Spleen (tissue), 11 donors: ENCODE data around the gene NFASC. TPM values are rescaled to one million over a fixed set of nuclear protein-coding genes. Genes with fewer than 3 reads are reported as not detected.

Experiments used
- DNase-seq: peaks from one replicate; pipeline ENCODE4 v3.0.0-alpha.2; 2020
- H3K27ac ChIP-seq, 8 donors: fragments of 200-600 bp; sonication (generic) in 7 of 8; 1 replicate in 4 of 8; 2 replicates in 4 of 8; pipeline versions ENCODE4 v1.5.0 to v1.8.0; 2016 to 2021; ENCODE audit warnings: inconsistent platforms in 4 of 8, mild to moderate bottlenecking in 4 of 8, moderate library complexity in 1 of 8
- H3K27me3 ChIP-seq, 7 donors: fragments of 200-600 bp; sonication (generic) in 6 of 7; replicated peaks in 1 of 7; 1 replicate in 4 of 7; 2 replicates in 3 of 7; pipeline versions ENCODE4 v1.5.0 to v1.8.0; 2016 to 2021; ENCODE audit warnings: inconsistent platforms in 3 of 7, mild to moderate bottlenecking in 1 of 7
- H3K36me3 ChIP-seq, 6 donors: fragments of 200-600 bp; sonication (generic) in 5 of 6; 1 replicate in 4 of 6; 2 replicates in 2 of 6; pipeline versions ENCODE4 v1.5.0 to v1.8.0; 2016 to 2021; ENCODE audit warnings: inconsistent platforms in 2 of 6
- H3K4me1 ChIP-seq, 6 donors: fragments of 200-600 bp; sonication (generic) in 5 of 6; 1 replicate in 3 of 6; 2 replicates in 3 of 6; pipeline versions ENCODE4 v1.5.0 to v1.8.0; 2016 to 2021; ENCODE audit warnings: inconsistent platforms in 3 of 6
- H3K4me3 ChIP-seq, 8 donors: fragments of 200-600 bp; sonication (generic) in 7 of 8; 1 replicate in 4 of 8; 2 replicates in 4 of 8; pipeline versions ENCODE4 v1.5.0 to v1.8.0; 2016 to 2021; ENCODE audit warnings: inconsistent platforms in 4 of 8, mild to moderate bottlenecking in 4 of 8, moderate library complexity in 2 of 8
- H3K9me3 ChIP-seq, 8 donors: fragments of 200-600 bp; sonication (generic) in 7 of 8; 1 replicate in 4 of 8; 2 replicates in 4 of 8; pipeline versions ENCODE4 v1.5.0 to v1.8.0; 2016 to 2021; ENCODE audit warnings: inconsistent platforms in 4 of 8
- POLR2A ChIP-seq, 3 donors: fragments of 450-650 bp; IDR thresholded peaks; one replicate each; pipeline ENCODE4 v1.5.1; 2017; ENCODE audit warnings: antibody characterized with exemption in 3 of 3, mild to moderate bottlenecking in 1 of 3
- POLR2AphosphoS5 ChIP-seq, 3 donors: sonication (generic); formaldehyde crosslinking; IDR thresholded peaks; one replicate each; pipeline ENCODE4 v1.5.1; 2017; ENCODE audit warnings: antibody characterized with exemption in 3 of 3
- WGBS, 5 donors: extraction: QIAGEN DNeasy Blood & Tissue Kit in 3 of 5; methylation state at CpG; one replicate each; pipeline versions ENCODE4 v1.1.5 to v1.1.7; 2013 to 2018; 5-methylcytosine and 5-hydroxymethylcytosine counted together
- intact Hi-C: fragments of 100-400 bp; cut with DNase I; formaldehyde crosslinking; loops from one replicate; pipeline ENCODE4 v1.15.0; 2023; ENCODE audit warnings: low total_unique reads
- polyA plus RNA-seq, 3 donors: library from polyadenylated mRNA; stranded (reverse); fragments of 200-250 nt; gene quantifications; one replicate each; pipeline ENCODE4 v1.2.1, GENCODE V29; 2013
- total RNA-seq, 7 donors: library from RNA; depleted of rRNA in 3 of 7; stranded (reverse); fragments of >200 nt in 3 of 7; fragmentation: NEBNext Ultra II Directional in 4 of 7; extraction: Animal tissue kit (Norgen Biotek cat#: 25700) in 4 of 7; gene quantifications; one replicate each; pipeline versions ENCODE4 v1.1.0 to v1.2.1, GENCODE V29; 2016 to 2021
- TF ChIP-seq, protein P1 (sequence below), 11 experiments: fragments of 200-600 bp in 7 of 11; fragments of 450-650 bp in 4 of 11; sonication (generic) in 4 of 11; IDR thresholded peaks in 8 of 11; conservative IDR thresholded peaks in 3 of 11; 1 replicate in 7 of 11; 2 replicates in 4 of 11; pipeline versions ENCODE4 v1.4.0 to v1.8.0; 2016 to 2021; ENCODE audit warnings: antibody characterized with exemption in 11 of 11, inconsistent platforms in 4 of 11, mild to moderate bottlenecking in 1 of 11
- donor health status: healthy with polysubstance abuse.
- donor health status: DM: no; HTN: no; CAD: no; lungs with moderate emphysema.
- donor health status: DM: no; HTN: no; CAD: no.
- donor health status: Bipolar disorder and iron deficiency.
- donor health status: healthy.
- donor health status: DM: no; HTN: no; CAD: no.
- donor health status: DM: yes; HTN: yes; CAD: no.

The NFASC gene
- total and polyA plus RNA-seq, 10 donors = 2.8 to 60.3 (median 23.1) TPM

DNA sequence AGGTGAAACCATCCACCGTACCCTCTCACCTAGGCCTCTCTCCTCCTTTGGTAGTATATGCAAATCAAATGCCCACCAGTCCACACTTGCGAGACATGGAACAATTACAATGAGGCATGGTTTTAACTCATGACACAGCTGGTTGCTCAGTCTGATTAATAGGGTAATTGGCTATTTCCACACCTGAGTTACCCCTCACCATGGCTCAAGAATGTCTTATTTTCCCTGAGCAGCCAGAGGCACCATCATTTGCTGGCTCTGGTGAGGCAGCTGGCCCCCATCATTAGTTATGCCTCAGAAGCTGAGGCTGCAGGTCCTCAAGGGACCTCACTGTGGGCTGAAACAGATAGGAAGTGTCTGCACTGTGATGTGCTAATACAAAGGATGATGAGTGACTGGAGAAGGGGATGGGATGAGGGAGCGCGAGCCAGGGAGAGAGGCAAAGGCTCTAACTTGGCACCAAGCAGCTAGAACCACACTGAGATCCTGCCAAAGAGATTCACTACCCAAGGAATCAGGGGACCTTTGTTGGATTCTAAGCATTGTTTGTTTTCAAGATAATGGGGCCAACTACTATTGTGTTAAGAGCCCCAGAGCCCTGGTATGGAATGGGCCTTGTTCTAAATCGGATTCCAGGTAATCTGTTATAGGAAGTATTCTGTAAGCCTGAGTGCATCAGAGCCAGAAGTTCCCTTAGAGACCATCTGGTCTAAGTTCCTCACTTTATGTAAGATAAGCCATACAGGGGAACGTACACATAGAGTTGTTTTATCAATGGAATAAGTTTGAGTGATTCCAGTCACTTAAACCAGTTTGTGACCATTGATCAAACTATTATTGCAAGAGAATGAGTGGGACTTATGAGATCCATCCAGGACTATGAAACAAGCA lies 92.3 kb downstream of the NFASC start:
- intact Hi-C loops = no loop called here
- WGBS, 5 donors = 61 to 75% (median 72%) methylated on average over 5 to 6 of the region's 6 CpGs
- H3K4me1 ChIP-seq = peaks cover 0 to 18% (median 9%) of the 10 kb centered on the region in 6 donors
- TF ChIP-seq POLR2A (IDR thresholded peaks at IDR 0.05) = no peak
- TF ChIP-seq, protein P1, sequence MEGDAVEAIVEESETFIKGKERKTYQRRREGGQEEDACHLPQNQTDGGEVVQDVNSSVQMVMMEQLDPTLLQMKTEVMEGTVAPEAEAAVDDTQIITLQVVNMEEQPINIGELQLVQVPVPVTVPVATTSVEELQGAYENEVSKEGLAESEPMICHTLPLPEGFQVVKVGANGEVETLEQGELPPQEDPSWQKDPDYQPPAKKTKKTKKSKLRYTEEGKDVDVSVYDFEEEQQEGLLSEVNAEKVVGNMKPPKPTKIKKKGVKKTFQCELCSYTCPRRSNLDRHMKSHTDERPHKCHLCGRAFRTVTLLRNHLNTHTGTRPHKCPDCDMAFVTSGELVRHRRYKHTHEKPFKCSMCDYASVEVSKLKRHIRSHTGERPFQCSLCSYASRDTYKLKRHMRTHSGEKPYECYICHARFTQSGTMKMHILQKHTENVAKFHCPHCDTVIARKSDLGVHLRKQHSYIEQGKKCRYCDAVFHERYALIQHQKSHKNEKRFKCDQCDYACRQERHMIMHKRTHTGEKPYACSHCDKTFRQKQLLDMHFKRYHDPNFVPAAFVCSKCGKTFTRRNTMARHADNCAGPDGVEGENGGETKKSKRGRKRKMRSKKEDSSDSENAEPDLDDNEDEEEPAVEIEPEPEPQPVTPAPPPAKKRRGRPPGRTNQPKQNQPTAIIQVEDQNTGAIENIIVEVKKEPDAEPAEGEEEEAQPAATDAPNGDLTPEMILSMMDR (IDR thresholded peaks at IDR 0.05 in 8 of 11, conservative IDR thresholded peaks at IDR 0.05 in 3 of 11) = no peak
- TF ChIP-seq POLR2AphosphoS5 (IDR thresholded peaks at IDR 0.05) = no peak
- H3K27me3 ChIP-seq = peaks cover 0 to 11% (median 0%) of the 10 kb centered on the region in 7 donors
- no peaks in the 10 kb centered on the region for H3K9me3 ChIP-seq
- H3K27ac ChIP-seq = no peak overlapping the region
- DNase-seq = no peak
- peaks cover 0 to under 1% (median 0%) of the 10 kb centered on the region in 6 donors for H3K36me3 ChIP-seq
- no peak overlapping the region for H3K4me3 ChIP-seq

DNA sequence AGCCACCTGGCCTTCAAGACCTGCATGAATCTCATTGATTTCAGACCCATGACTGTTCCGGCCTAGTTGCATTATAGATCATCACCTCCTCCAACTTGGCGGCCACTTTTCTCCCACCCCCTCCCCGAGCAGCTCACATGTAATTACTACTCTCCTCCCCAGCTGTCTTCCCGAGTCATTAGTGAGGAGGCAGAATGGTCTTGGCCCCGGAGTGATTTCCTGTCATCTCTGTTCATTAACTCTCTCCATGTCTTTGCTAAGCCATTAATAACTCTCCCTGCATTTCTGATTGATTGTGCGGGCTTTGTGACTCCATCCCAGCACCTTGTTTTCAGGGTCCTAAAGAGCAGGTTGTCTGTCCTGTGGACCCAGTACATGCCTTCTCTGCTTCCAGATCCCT lies 96.8 kb downstream of the NFASC start:
- Histone ChIP-seq H3K9me3 (no peaks in the 10 kb centered on the region), H3K4me3 (no peak overlapping the region), H3K36me3 (peaks cover 0 to 6% (median 0%) of the 10 kb centered on the region in 6 donors), H3K27me3 (peaks cover 0 to 31% (median 0%) of the 10 kb centered on the region in 7 donors), H3K27ac (no peak overlapping the region), H3K4me1 (peaks cover 0 to 47% (median 15%) of the 10 kb centered on the region in 6 donors)
- WGBS, 5 donors = 59 to 73% (median 66%) methylated on average over 6 of the region's 6 CpGs
- DNase-seq = no peak
- TF ChIP-seq POLR2A (IDR thresholded peaks at IDR 0.05) = no peak
- TF ChIP-seq, protein P1 (IDR thresholded peaks at IDR 0.05 in 8 of 11, conservative IDR thresholded peaks at IDR 0.05 in 3 of 11) = no peak
- no peak for TF ChIP-seq POLR2AphosphoS5 (IDR thresholded peaks at IDR 0.05)
- intact Hi-C loops = no loop called here

DNA sequence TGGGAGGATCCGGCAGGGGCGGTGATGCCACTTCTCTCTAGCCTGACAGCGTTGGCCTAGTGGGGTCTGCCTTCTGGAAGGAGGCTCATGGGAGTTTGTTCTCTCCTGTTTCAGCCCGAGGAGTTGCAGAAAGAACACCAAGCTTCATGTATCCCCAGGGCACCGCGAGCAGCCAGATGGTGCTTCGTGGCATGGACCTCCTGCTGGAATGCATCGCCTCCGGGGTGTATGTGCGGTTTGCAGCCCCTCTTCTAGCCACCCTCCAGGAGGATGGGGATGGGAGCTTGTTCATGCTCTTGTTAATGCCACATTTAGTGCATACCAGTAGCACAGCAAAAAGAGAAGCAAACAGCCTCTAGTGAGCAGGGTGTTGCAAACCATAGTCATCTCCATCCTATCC lies 97.5 kb downstream of the NFASC start:
- H3K9me3 ChIP-seq = no peaks in the 10 kb centered on the region
- TF ChIP-seq POLR2A (IDR thresholded peaks at IDR 0.05) (no peak), POLR2AphosphoS5 (IDR thresholded peaks at IDR 0.05) (no peak)
- TF ChIP-seq, protein P1 (IDR thresholded peaks at IDR 0.05 in 8 of 11, conservative IDR thresholded peaks at IDR 0.05 in 3 of 11) = no peak
- peaks cover 0 to 31% (median 0%) of the 10 kb centered on the region in 7 donors for H3K27me3 ChIP-seq
- peaks cover 0 to 40% (median 13%) of the 10 kb centered on the region in 6 donors for H3K4me1 ChIP-seq
- DNase-seq = no peak
- intact Hi-C loops = no loop called here
- peaks cover 0 to 10% (median 0%) of the 10 kb centered on the region in 6 donors for H3K36me3 ChIP-seq
- no peak overlapping the region for H3K27ac ChIP-seq
- no peak overlapping the region for H3K4me3 ChIP-seq
- WGBS, 5 donors = 92 to 97% (median 95%) methylated on average over 9 to 10 of the region's 10 CpGs

DNA sequence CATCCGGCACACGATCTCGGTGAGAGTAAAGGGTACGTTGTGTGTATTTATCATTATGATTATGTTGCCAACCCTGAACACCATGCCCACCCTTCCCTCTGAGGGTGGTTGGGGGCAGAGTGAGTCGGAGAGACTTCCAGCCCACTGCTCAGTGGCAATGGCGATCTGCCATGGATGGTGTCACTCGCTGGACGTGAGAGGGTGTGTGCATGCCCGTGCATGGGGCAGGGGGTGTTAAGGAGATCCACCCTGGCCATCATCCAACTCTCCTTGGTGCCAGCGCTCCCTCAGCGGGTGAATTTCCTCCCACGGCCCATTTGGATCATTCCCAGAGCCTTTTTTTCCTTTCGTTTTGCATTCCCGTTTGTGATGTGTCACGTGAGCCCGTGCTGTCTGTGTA lies 98.3 kb downstream of the NFASC start:
- TF ChIP-seq POLR2A (IDR thresholded peaks at IDR 0.05) (no peak), POLR2AphosphoS5 (IDR thresholded peaks at IDR 0.05) (peak in 1 of 3 donors; percentile 11)
- intact Hi-C loops = no loop called here
- H3K27me3 ChIP-seq = peaks cover 0 to 31% (median 0%) of the 10 kb centered on the region in 7 donors
- H3K4me1 ChIP-seq = peaks cover 0 to 34% (median 10%) of the 10 kb centered on the region in 6 donors
- H3K4me3 ChIP-seq = no peak overlapping the region
- no peak for DNase-seq
- peaks cover 0 to 13% (median 0%) of the 10 kb centered on the region in 6 donors for H3K36me3 ChIP-seq
- no peaks in the 10 kb centered on the region for H3K9me3 ChIP-seq
- peak overlapping the region in 4 of 8 donors; percentile 38 to 92 (median 86) for H3K27ac ChIP-seq
- WGBS, 5 donors = 75 to 89% (median 80%) methylated on average over 16 of the region's 16 CpGs
